H1 (cell line): ENCODE data around the gene STARD3. TPM values are rescaled to one million over a fixed set of nuclear protein-coding genes. Genes with fewer than 3 reads are reported as not detected.

Source experiments
- CHD2 ChIP-seq: IDR thresholded peaks from 2 replicates; pipeline ENCODE4 v1.6.1; 2012; ENCODE audit warnings: low read length, improper control_type of control experiment
- EP300 ChIP-seq, 2 experiments: IDR thresholded peaks; 1 replicate in 1 of 2; 2 replicates in 1 of 2; pipeline ENCODE4 v1.6.1; 2011 to 2012; ENCODE audit warnings: low read depth in 2 of 2, low read length in 2 of 2, mild to moderate bottlenecking in 2 of 2, borderline replicate concordance in 1 of 2, inconsistent platforms in 1 of 2, moderate library complexity in 1 of 2
- FOSL1 ChIP-seq: IDR thresholded peaks from 2 replicates; pipeline ENCODE4 v1.6.1; 2011; ENCODE audit warnings: mild to moderate bottlenecking, low read depth, low read length, moderate library complexity; ENCODE audit not compliant: insufficient read depth
- GTF2F1 ChIP-seq: IDR thresholded peaks from 2 replicates; pipeline ENCODE4 v1.6.1; 2012; ENCODE audit warnings: low read depth, low read length, improper control_type of control experiment, borderline replicate concordance
- HDAC6 ChIP-seq: IDR thresholded peaks from one replicate; pipeline ENCODE4 v1.7.1; 2012; ENCODE audit warnings: low read depth, mild to moderate bottlenecking, inconsistent platforms, low read length, moderate library complexity
- JUN ChIP-seq: IDR thresholded peaks from 2 replicates; pipeline ENCODE4 v1.6.1; 2011; ENCODE audit warnings: low read depth, mild to moderate bottlenecking, improper control_type of control experiment, low read length
- SP2 ChIP-seq: IDR thresholded peaks from 2 replicates; pipeline ENCODE4 v1.6.1; 2012; ENCODE audit warnings: mild to moderate bottlenecking, low read length, inconsistent platforms
- TBP ChIP-seq: IDR thresholded peaks from 2 replicates; pipeline ENCODE4 v1.6.1; 2011; ENCODE audit warnings: low read depth, low read length, improper control_type of control experiment
- ZNF274 ChIP-seq: IDR thresholded peaks from 2 replicates; pipeline ENCODE4 v1.7.0; 2012; ENCODE audit warnings: low read length, borderline replicate concordance; ENCODE audit errors: extremely low read depth
- polyA plus RNA-seq, 7 experiments: library from polyadenylated mRNA; depleted of rRNA in 3 of 7; stranded (reverse) in 5 of 7; unstranded in 2 of 7; fragments of >200 nt in 5 of 7; fragments of 200-250 nt in 2 of 7; gene quantifications; 1 replicate in 5 of 7; 2 replicates in 1 of 7; 4 replicates in 1 of 7; pipeline versions ENCODE4 v1.2.1 to v1.2.3, GENCODE V29; 2011 to 2013; ENCODE audit warnings: missing spikeins in 2 of 7, mixed read lengths in 2 of 7
- total RNA-seq: library from RNA; stranded (reverse); fragmentation: NEBNext Ultra II Directional; extraction: Animal tissue kit (Norgen Biotek cat#: 25700); gene quantifications from 2 replicates; pipeline ENCODE4 v1.2.1, GENCODE V29; 2021
- TF ChIP-seq, protein P1 (sequence below): fragments of 300-600 bp; sonication (generic); IDR thresholded peaks from 2 replicates; pipeline ENCODE4 v1.7.1; 2012; ENCODE audit warnings: low read length, moderate library complexity, mild to moderate bottlenecking, inconsistent platforms; ENCODE audit not compliant: insufficient replicate concordance

Gene STARD3
- total and polyA plus RNA-seq, 2 of the 8 experiments (the other 6 are each of a cell fraction or from before 2014, with no cell fraction given) = 47.6 to 80.3 TPM

DNA sequence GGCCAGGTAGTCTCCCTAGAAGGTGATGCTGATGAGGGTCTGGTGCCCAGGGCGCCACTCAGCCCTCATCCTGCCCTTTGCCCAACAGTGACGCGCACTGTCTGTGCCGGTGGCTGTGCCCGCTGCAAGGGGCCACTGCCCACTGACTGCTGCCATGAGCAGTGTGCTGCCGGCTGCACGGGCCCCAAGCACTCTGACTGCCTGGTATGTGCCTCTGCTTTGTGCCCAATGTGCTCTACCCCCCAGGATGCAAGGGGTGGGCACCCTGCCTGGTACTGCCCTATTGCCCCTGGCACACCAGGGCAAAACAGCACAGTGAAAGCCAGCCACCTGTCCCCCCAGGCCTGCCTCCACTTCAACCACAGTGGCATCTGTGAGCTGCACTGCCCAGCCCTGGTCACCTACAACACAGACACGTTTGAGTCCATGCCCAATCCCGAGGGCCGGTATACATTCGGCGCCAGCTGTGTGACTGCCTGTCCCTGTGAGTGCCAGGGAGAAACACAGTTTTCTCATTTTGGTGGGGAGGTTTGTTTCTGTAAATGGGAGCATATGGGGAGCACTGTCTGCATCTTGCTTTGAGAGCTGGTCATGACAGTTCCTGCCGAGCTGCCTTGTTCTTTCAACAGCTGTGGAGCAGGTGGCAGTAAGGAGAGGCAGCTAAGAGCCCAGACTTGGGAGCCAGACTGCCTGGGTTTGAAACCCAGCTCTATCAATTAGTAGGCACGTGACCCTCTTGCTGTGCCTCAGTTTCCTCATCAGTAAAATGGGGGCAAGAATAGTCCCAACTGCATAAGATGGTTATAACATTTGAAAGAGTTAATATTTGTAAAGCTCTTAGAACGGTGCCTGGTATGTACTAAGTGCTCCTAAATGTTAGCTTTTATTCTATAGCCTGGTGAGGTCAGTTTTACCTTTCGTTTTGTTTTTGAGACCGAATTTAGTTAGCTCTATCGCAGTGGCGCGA, 73.3 kb downstream of the STARD3 start (continued):
- TF ChIP-seq, protein P1, sequence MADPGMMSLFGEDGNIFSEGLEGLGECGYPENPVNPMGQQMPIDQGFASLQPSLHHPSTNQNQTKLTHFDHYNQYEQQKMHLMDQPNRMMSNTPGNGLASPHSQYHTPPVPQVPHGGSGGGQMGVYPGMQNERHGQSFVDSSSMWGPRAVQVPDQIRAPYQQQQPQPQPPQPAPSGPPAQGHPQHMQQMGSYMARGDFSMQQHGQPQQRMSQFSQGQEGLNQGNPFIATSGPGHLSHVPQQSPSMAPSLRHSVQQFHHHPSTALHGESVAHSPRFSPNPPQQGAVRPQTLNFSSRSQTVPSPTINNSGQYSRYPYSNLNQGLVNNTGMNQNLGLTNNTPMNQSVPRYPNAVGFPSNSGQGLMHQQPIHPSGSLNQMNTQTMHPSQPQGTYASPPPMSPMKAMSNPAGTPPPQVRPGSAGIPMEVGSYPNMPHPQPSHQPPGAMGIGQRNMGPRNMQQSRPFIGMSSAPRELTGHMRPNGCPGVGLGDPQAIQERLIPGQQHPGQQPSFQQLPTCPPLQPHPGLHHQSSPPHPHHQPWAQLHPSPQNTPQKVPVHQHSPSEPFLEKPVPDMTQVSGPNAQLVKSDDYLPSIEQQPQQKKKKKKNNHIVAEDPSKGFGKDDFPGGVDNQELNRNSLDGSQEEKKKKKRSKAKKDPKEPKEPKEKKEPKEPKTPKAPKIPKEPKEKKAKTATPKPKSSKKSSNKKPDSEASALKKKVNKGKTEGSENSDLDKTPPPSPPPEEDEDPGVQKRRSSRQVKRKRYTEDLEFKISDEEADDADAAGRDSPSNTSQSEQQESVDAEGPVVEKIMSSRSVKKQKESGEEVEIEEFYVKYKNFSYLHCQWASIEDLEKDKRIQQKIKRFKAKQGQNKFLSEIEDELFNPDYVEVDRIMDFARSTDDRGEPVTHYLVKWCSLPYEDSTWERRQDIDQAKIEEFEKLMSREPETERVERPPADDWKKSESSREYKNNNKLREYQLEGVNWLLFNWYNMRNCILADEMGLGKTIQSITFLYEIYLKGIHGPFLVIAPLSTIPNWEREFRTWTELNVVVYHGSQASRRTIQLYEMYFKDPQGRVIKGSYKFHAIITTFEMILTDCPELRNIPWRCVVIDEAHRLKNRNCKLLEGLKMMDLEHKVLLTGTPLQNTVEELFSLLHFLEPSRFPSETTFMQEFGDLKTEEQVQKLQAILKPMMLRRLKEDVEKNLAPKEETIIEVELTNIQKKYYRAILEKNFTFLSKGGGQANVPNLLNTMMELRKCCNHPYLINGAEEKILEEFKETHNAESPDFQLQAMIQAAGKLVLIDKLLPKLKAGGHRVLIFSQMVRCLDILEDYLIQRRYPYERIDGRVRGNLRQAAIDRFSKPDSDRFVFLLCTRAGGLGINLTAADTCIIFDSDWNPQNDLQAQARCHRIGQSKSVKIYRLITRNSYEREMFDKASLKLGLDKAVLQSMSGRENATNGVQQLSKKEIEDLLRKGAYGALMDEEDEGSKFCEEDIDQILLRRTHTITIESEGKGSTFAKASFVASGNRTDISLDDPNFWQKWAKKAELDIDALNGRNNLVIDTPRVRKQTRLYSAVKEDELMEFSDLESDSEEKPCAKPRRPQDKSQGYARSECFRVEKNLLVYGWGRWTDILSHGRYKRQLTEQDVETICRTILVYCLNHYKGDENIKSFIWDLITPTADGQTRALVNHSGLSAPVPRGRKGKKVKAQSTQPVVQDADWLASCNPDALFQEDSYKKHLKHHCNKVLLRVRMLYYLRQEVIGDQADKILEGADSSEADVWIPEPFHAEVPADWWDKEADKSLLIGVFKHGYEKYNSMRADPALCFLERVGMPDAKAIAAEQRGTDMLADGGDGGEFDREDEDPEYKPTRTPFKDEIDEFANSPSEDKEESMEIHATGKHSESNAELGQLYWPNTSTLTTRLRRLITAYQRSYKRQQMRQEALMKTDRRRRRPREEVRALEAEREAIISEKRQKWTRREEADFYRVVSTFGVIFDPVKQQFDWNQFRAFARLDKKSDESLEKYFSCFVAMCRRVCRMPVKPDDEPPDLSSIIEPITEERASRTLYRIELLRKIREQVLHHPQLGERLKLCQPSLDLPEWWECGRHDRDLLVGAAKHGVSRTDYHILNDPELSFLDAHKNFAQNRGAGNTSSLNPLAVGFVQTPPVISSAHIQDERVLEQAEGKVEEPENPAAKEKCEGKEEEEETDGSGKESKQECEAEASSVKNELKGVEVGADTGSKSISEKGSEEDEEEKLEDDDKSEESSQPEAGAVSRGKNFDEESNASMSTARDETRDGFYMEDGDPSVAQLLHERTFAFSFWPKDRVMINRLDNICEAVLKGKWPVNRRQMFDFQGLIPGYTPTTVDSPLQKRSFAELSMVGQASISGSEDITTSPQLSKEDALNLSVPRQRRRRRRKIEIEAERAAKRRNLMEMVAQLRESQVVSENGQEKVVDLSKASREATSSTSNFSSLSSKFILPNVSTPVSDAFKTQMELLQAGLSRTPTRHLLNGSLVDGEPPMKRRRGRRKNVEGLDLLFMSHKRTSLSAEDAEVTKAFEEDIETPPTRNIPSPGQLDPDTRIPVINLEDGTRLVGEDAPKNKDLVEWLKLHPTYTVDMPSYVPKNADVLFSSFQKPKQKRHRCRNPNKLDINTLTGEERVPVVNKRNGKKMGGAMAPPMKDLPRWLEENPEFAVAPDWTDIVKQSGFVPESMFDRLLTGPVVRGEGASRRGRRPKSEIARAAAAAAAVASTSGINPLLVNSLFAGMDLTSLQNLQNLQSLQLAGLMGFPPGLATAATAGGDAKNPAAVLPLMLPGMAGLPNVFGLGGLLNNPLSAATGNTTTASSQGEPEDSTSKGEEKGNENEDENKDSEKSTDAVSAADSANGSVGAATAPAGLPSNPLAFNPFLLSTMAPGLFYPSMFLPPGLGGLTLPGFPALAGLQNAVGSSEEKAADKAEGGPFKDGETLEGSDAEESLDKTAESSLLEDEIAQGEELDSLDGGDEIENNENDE = no peak
- TF ChIP-seq ZNF274 (no peak), JUN (no peak), TBP (no peak), SP2 (no peak), GTF2F1 (no peak), CHD2 (no peak), HDAC6 (no peak), FOSL1 (no peak), EP300 (IDR thresholded peaks at IDR 0.05; ENCODE audit: borderline replicate concordance in 1 of 2, low read depth in 2 of 2, low read length in 2 of 2) (no peak)
